NCI-H774 (cell line): ENCODE measurements around the gene NEURL3.
A peak's percentile ranks its signal among the peaks of the same experiment; 100 is the strongest.
"Not testable (repeated sequence)": the region's sequence is repeated elsewhere in the genome, so short reads cannot be mapped to it uniquely, and the experiment has no call there.

Experiments
- DNase-seq: peaks from one replicate; lab custom pipeline; 2025; lab: John Stamatoyannopoulos, UW

The NEURL3 gene, protein sequence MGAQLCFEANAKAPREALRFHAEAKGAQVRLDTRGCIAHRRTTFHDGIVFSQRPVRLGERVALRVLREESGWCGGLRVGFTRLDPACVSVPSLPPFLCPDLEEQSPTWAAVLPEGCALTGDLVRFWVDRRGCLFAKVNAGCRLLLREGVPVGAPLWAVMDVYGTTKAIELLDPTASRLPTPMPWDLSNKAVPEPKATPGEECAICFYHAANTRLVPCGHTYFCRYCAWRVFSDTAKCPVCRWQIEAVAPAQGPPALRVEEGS

GRCh38 chr2:96505231-96505889 is at the start of gene NEURL3:
NEURL3 (minus strand) TSS chr2:96505357; CDS start chr2:96505286, 71 bp downstream.
- no peak for DNase-seq

- peak; percentile 36 for DNase-seq
Measured at GRCh38 chr2:96554293-96555145, 49.4 kb upstream of the NEURL3 start.

DNA sequence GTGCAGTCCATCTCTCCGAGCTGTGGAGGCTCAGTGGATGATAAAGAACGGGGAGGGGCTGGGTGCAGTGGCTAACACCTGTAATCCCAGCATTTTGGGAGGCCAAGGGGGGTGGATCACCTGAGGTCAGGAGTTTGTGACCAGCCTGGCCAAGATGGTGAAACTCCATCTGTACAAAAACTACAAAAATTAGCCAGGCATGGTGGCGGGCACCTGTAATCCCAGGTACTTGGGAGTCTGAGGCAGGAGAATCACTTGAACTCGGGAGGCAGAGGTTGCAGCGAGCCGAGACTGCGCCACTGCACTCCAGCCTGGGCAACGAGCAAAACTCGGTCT is 48.8 kb upstream of the NEURL3 start:
- DNase-seq: not testable (repeated sequence)

DNA sequence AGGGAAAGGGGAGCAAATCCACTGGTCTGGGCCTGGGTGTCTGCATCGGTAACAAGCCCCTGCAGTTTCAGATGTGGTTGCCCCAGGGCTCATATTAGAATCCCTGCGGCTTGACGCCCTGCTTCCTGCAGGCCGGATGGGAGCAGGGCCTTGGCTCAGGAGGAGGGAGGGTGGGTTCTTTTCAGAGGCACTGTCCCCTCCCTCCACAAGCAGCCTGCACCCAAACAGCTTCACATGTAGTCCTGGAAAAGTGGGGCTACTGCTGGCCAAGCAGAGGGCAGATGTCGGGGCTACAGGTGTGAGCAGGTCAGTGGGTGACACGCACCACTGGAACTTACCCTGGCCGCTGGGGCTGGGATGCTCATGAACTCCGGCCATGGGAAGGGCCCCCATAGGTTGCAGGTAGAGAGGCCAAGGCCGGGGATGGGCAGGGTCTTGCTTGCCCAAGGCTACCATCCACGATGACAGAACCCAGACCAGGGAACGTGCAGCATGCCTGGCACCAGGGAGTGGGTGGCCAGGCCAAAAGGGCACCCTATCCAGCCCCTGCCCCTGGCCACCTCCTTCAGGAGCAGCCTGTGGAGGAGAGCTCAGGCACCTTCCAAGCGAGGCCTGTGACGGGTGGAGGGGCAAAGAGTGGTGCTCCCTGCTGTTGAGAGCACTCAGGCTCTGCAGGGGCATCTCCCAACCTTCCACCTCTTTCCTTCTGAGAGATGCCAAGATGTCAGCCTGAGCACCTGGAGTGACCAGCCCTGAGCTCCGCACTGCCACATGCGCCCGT is 48.2 kb upstream of the NEURL3 start:
- no peak for DNase-seq

DNA sequence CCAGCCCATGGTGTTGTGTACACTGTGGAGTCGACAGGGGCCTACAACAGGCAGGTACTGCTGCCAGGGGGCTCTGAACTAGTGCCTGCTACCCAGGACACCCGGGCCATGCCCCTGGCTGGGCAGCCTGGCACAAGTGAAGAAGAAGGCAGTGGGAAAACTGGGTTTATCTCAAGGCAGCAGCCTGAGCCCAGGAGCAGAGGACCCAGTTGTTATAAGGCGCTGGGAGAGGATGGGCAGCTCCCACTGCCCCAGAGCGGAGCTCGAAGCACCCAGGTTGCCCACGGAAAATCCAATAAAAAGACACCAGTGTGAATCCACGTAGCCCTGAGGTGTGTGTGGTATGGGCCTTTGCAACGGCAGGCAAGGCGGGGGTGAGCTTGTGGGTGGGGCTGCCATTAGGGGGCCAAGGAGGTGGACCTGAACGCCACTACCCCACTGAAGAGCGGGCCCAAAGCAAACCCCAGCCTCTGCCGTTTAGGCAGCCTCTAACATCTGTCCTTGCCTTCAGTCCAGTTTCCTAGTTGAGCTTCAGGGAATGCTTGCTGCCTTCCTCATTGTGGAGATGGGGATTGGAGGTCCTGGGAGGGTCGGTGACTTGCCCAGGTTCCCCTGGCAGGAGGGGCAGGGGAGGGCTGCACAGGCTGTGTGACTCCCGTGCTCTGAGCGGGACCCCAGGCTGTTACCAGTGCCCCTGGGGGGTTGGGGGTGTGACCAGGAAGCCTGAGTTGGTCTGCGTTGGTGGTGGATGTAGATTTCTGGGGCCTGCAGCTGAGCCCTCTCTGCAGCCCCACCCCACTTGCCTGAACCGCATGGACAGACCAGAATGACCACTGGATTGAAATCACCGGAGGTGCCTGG is 47.4 kb upstream of the NEURL3 start:
- no peak for DNase-seq

GRCh38 chr2:96551605-96552314 is 46.6 kb upstream of the NEURL3 start:
- DNase-seq: no peak

- DNase-seq: no peak
Measured at GRCh38 chr2:96550787-96551604, 45.8 kb upstream of the NEURL3 start.

DNA sequence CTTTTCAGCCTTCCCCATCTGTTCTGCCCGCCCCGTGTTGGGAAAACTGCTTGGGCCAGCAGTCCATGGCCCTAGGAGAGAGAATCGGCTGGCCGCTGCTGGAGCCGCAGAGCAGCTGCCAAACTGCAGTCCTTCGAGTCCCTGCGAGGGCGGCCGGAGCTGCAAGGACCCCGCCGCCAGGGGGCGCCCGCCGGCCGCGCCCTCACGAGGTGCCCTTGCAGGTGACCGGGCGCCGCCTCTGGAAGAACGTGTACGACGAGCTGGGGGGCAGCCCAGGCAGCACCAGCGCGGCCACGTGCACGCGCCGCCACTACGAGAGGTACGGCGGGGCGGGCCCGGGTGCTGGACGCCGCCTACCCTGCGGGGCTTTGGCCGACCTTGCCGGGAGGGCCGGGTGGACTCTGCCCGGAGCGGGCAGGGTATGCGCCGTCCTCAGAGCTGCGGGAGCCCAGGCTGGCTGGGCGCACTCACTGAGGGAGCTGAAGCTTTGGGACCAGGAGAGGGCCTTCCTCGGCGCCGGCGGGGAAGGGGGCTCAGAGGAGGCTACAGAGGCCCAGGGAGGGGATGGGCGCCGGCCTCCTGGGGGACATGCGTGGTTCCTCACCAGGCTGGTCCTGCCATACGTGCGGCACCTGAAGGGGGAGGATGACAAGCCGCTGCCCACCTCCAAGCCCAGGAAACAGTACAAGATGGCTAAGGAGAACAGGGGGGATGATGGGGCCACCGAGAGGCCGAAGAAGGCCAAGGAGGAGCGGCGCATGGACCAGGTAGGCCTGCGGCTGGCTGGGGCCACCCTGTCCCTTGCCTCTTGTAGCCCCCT is 45.0 kb upstream of the NEURL3 start:
- DNase-seq: no peak

DNA sequence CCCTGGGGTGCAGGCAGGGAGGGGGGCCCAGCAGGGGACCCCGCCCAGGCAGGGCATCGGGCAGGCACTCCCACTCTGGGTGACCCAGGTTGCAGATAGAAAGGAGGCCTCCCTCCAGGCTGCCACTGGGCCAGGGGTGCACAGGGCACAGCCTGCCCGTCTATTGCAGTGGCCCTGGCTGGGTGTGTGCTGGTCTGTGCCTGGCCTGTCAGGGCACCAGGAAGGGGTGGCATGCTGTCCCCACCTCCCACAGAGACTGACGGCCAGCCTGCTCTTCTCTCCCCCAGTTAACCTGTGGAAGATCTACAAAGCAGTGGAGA is 44.3 kb upstream of the NEURL3 start:
- no peak for DNase-seq

DNA sequence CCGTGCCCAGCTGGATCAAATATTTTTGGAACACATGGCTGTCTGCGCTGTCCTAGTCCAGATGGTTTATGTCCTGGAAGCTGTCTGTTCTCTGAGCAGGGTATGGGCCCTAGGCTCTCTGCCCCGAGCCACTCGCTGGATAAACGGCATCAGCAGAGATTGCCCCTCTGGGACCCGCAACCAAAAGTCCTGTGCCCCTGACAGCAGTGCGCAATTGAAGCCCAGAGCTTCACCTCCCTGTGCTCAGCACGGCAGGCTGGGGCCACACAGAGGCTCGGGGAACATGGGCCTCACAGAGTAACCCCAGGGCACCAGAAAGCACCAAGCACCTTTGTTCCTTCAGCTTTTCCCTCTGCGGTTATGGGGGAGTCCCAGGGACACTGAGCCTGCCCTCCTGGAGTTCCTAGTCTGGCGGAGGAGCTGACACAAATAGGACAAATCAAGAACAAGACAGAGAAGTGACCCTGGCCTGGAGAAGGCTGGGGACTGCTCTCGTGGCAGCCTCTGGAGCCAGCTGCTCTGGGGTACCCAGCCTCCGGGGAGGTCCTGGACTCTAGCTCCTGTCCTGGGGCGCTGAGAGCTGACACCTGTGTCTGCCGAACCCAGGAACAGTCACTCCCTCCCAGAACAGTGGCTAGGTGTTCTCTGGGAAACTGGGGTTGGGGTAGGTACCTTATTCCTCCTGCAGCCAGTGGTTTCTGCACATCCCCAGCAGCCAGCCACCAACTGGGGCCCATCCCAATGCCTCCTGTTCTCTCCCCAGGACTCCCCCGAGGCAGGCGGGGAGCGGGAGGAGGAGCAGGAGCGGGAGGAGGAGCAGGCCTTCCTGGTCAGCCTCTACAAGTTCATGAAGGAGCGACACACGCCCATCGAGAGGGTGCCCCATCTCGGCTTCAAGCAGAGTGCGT is 43.7 kb upstream of the NEURL3 start:
- DNase-seq: no peak

- DNase-seq: no peak
Measured at GRCh38 chr2:96547731-96548171, 42.6 kb upstream of the NEURL3 start.

GRCh38 chr2:96547203-96547641 is 42.1 kb upstream of the NEURL3 start:
- no peak for DNase-seq

DNA sequence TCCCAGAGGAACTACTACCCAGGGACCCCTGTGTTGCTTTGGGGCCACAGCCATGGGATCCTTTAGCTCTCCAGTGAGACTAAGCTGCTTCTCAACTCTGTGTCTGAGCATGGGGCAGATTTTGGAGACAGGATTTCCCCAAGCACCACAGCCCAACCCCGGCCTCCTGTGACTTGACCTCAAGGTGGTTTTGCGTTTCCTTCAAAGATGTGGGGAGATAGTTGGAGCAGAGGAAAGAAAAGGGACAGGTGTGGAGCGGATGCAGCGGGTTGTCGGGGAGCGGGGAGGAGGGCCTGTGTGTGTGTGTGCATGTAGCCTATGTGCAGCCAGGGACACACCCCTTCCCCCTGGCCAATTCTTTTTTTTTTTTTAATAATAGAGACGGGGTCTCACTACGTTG is 41.6 kb upstream of the NEURL3 start:
- DNase-seq: no peak

DNA sequence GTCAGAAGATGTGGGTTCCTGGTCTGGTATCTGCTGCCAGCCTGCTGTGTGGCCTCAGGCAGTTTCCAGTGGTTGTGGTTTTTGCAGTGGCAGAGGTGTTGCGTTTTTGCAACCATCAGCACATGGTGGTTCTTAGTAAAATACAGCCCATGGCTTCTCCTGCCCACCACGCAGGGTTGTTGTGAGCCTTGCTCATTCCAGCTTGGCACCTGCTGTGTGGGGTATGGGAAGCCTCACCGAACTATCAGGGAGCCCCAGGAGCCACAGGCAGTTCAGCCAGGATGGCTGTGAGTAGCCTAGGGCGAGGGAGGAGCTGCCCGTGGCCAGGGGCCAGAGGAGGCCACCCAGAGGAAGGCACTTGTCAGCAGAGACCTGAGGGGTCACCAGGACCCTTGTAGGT is 41.2 kb upstream of the NEURL3 start:
- DNase-seq: no peak

GRCh38 chr2:96542357-96542977 is 37.3 kb upstream of the NEURL3 start:
- DNase-seq: no peak

GRCh38 chr2:96541398-96542152 is 36.4 kb upstream of the NEURL3 start:
- DNase-seq: no peak

GRCh38 chr2:96540136-96540535 is 35.0 kb upstream of the NEURL3 start:
- DNase-seq: no peak
